Measurements from ENCODE around the gene IFIT3. TPM values are rescaled to one million over a fixed set of nuclear protein-coding genes. Genes with fewer than 3 reads are reported as not detected.

The IFIT3 gene
- total and polyA plus RNA-seq, 2 experiments from 2014 or later = 0.42 to 0.52 TPM

GRCh38 chr10:89304026-89304425, 23.8 kb upstream of the IFIT3 start:
- Mint-ChIP-seq H3K27ac (no peak overlapping the region), H3K4me1 (peaks cover 24% of the 10 kb centered on the region), H3K27me3 (ENCODE audit: insufficient read depth, low read depth, poor library complexity) (peaks cover 1% of the 10 kb centered on the region), H3K4me3 (no peak overlapping the region), H3K9me3 (no peaks in the 10 kb centered on the region), H3K36me3 (ENCODE audit: low read depth) (no peaks in the 10 kb centered on the region)
- no peak for DNase-seq (ENCODE audit: low spot score)
- H3K9me2 ChIP-seq (ENCODE audit: insufficient read depth) = no peaks in the 10 kb centered on the region
- TF ChIP-seq CREB1 (CRISPR knock-in tag; IDR thresholded peaks at IDR 0.05; ENCODE audit: low read depth) = no peak
- no peak for TF ChIP-seq EZH2phosphoT487 (IDR thresholded peaks at IDR 0.05; ENCODE audit: unreplicated experiment)
- TF ChIP-seq EZH2 (IDR thresholded peaks at IDR 0.05; ENCODE audit: low read depth, unreplicated experiment) = no peak
- TF ChIP-seq REST (IDR thresholded peaks at IDR 0.05; ENCODE audit: unreplicated experiment) = no peak
- H3K4me1 ChIP-seq (ENCODE audit: insufficient read depth) = peaks cover 13% of the 10 kb centered on the region; the same call in 1 of the 2 replicates
- no peaks in the 10 kb centered on the region for H3K27me3 ChIP-seq (ENCODE audit: insufficient read depth)
- no peak overlapping the region for H3K27ac ChIP-seq (ENCODE audit: low read depth)
- no peaks in the 10 kb centered on the region for H3K36me3 ChIP-seq (ENCODE audit: insufficient read depth)
- H3F3A ChIP-seq (replicated peaks; ENCODE audit: low read depth) = no peaks in the 10 kb centered on the region
- H3K4me3 ChIP-seq = no peak overlapping the region
- H3K4me2 ChIP-seq = no peak overlapping the region
- no peaks in the 10 kb centered on the region for H3K79me2 ChIP-seq (replicated peaks; ENCODE audit: insufficient read depth)
- no peak overlapping the region for H2AFZ ChIP-seq
- no peaks in the 10 kb centered on the region for H4K20me1 ChIP-seq (replicated peaks; ENCODE audit: insufficient read depth)
- no peak for ATAC-seq

GRCh38 chr10:89304446-89304845, 23.4 kb upstream of the IFIT3 start:
- ATAC-seq (no peak), DNase-seq (ENCODE audit: low spot score) (no peak)
- no peaks in the 10 kb centered on the region for H3K36me3 ChIP-seq (ENCODE audit: insufficient read depth)
- Mint-ChIP-seq H3K36me3 (ENCODE audit: low read depth) (no peaks in the 10 kb centered on the region), H3K27me3 (ENCODE audit: insufficient read depth, low read depth, poor library complexity) (peaks cover 1% of the 10 kb centered on the region), H3K27ac (no peak overlapping the region; the same call in 1 of the 2 replicates), H3K4me3 (no peak overlapping the region), H3K9me3 (no peaks in the 10 kb centered on the region), H3K4me1 (peaks cover 24% of the 10 kb centered on the region)
- H3K79me2 ChIP-seq (replicated peaks; ENCODE audit: insufficient read depth) = no peaks in the 10 kb centered on the region
- no peaks in the 10 kb centered on the region for H4K20me1 ChIP-seq (replicated peaks; ENCODE audit: insufficient read depth)
- H3K4me3 ChIP-seq = no peak overlapping the region
- H3K27me3 ChIP-seq (ENCODE audit: insufficient read depth) = no peaks in the 10 kb centered on the region
- no peak overlapping the region for H2AFZ ChIP-seq
- H3K9me2 ChIP-seq (ENCODE audit: insufficient read depth) = no peaks in the 10 kb centered on the region
- peaks cover 13% of the 10 kb centered on the region; the same call in 1 of the 2 replicates for H3K4me1 ChIP-seq (ENCODE audit: insufficient read depth)
- no peaks in the 10 kb centered on the region for H3F3A ChIP-seq (replicated peaks; ENCODE audit: low read depth)
- no peak for TF ChIP-seq STAT1 (IDR thresholded peaks at IDR 0.05; ENCODE audit: unreplicated experiment)
- TF ChIP-seq ZNF331 (CRISPR knock-in tag; IDR thresholded peaks at IDR 0.05; ENCODE audit: low read depth) = no peak
- no peak for TF ChIP-seq JUNB (IDR thresholded peaks at IDR 0.05; ENCODE audit: unreplicated experiment)
- TF ChIP-seq POLR2AphosphoS5 (IDR thresholded peaks at IDR 0.05; ENCODE audit: low read depth) = no peak
- TF ChIP-seq ZNF462 (CRISPR knock-in tag; IDR thresholded peaks at IDR 0.05) = no peak
- H3K4me2 ChIP-seq = no peak overlapping the region
- no peak overlapping the region for H3K27ac ChIP-seq (ENCODE audit: low read depth)

Data from GM23338 (cell line).